KMS-11 (cell line): ENCODE results near the gene BIN1.

ENCODE experiments used
- H2AFZ ChIP-seq: fragments of 200-600 bp; sonication (generic); 2 replicates; pipeline ENCODE4 v1.6.1; 2016; ENCODE audit warnings: antibody characterized with exemption, mixed run types, low read depth
- H3K27ac ChIP-seq: fragments of 200-600 bp; sonication (generic); 2 replicates; pipeline ENCODE4 v1.6.1; 2016; ENCODE audit warnings: mild to moderate bottlenecking, mixed run types
- H3K27me3 ChIP-seq: fragments of 200-600 bp; sonication (generic); 2 replicates; pipeline ENCODE4 v1.6.1; 2017; ENCODE audit warnings: mild to moderate bottlenecking, low read depth, mixed run types, moderate library complexity; ENCODE audit not compliant: insufficient read depth
- H3K36me3 ChIP-seq: fragments of 200-600 bp; sonication (generic); 2 replicates; pipeline ENCODE4 v1.6.1; 2017; ENCODE audit warnings: mild to moderate bottlenecking, mixed run types; ENCODE audit not compliant: insufficient read depth
- H3K4me1 ChIP-seq: fragments of 200-600 bp; sonication (generic); 2 replicates; pipeline ENCODE4 v1.6.1; 2016; ENCODE audit warnings: mild to moderate bottlenecking, low read depth, mixed run types; ENCODE audit not compliant: poor library complexity, severe bottlenecking
- H3K4me2 ChIP-seq: fragments of 200-600 bp; sonication (generic); 2 replicates; pipeline ENCODE4 v1.7.0; 2016; ENCODE audit warnings: mild to moderate bottlenecking, mixed run types
- H3K4me3 ChIP-seq: fragments of 200-600 bp; sonication (generic); IDR thresholded peaks from 2 replicates; pipeline ENCODE4 v1.6.1; 2017; ENCODE audit warnings: low read depth, low read length, mixed read lengths; ENCODE audit not compliant: insufficient read depth
- H3K79me2 ChIP-seq: fragments of 200-600 bp; sonication (generic); 2 replicates; pipeline ENCODE4 v1.6.1; 2016; ENCODE audit warnings: low read depth, mixed run types; ENCODE audit not compliant: insufficient read depth
- H3K9ac ChIP-seq: fragments of 200-600 bp; sonication (generic); 2 replicates; pipeline ENCODE4 v1.6.1; 2016; ENCODE audit warnings: mild to moderate bottlenecking, mixed run types
- H4K20me1 ChIP-seq: fragments of 200-600 bp; sonication (generic); 2 replicates; pipeline ENCODE4 v1.6.1; 2016; ENCODE audit warnings: mild to moderate bottlenecking, mixed run types; ENCODE audit not compliant: insufficient read depth
- CTCF ChIP-seq: fragments of 200-600 bp; sonication (generic); conservative IDR thresholded peaks from 2 replicates; pipeline ENCODE4 v1.6.1; 2017; ENCODE audit warnings: low read depth, mild to moderate bottlenecking, antibody characterized with exemption, low read length, moderate library complexity, mixed read lengths

Gene BIN1

GRCh38 chr2:127069536-127069935 is 37.4 kb downstream of the BIN1 start:
- H3K4me2 ChIP-seq: no peak overlapping the region
- no peaks in the 10 kb centered on the region for H3K79me2 ChIP-seq
- no peaks in the 10 kb centered on the region for H3K4me1 ChIP-seq
- H2AFZ ChIP-seq: no peak overlapping the region
- H3K36me3 ChIP-seq: no peaks in the 10 kb centered on the region
- no peaks in the 10 kb centered on the region for H3K27me3 ChIP-seq
- TF ChIP-seq CTCF: no peak
- no peak overlapping the region for H3K4me3 ChIP-seq
- no peak overlapping the region for H3K27ac ChIP-seq
- no peaks in the 10 kb centered on the region for H4K20me1 ChIP-seq
- no peak overlapping the region for H3K9ac ChIP-seq

DNA sequence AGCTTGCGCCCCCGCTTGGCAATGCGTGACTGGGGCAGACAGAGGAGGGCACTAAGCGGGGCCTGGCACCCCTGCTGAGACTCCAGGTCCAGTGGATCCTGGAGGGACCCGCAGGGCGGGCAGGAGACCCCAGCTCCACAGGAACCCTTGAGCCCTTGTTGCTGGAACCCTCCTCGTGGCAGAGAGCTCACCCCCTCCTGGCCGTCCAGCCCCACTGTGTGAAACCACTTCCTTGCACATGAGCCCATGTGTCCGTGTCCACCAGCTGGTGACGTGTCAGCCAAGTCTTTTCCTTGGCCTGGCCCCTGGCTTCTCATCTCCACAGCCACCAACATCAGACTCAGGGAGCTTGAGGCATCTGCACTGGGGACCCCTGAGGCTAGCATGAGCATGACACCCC is 38.0 kb downstream of the BIN1 start:
- TF ChIP-seq CTCF: no peak
- H3K79me2 ChIP-seq: no peaks in the 10 kb centered on the region
- H3K9ac ChIP-seq: no peak overlapping the region
- H3K4me3 ChIP-seq: no peak overlapping the region
- no peaks in the 10 kb centered on the region for H3K27me3 ChIP-seq
- no peak overlapping the region for H3K4me2 ChIP-seq
- no peaks in the 10 kb centered on the region for H3K4me1 ChIP-seq
- H4K20me1 ChIP-seq: no peaks in the 10 kb centered on the region
- H2AFZ ChIP-seq: no peak overlapping the region
- no peaks in the 10 kb centered on the region for H3K36me3 ChIP-seq
- H3K27ac ChIP-seq: no peak overlapping the region

DNA sequence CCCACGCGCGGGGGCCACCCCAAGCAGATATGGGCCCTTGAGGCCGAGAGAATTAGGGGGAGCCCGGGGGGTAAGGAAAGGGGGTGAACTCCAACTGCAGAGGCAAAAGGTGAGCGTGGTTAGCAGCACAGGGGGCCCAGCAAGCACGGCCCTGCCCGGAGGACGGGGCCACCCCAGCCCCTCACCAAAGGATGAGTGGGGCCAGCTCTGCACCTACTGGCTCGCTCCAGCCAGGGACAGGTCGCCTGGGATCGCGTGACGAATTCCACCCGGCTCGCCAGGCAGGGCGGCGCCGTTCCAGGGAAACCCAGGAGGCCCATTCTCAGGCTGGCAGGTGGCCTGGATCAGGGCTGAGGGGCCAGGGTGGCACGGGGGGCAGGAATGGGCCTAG is 38.6 kb downstream of the BIN1 start:
- H4K20me1 ChIP-seq: no peaks in the 10 kb centered on the region
- no peaks in the 10 kb centered on the region for H3K27me3 ChIP-seq
- H3K79me2 ChIP-seq: no peaks in the 10 kb centered on the region
- H3K4me2 ChIP-seq: no peak overlapping the region
- H3K27ac ChIP-seq: no peak overlapping the region
- no peak; the same call in 1 of the 2 replicates for TF ChIP-seq CTCF
- H2AFZ ChIP-seq: no peak overlapping the region
- no peaks in the 10 kb centered on the region for H3K36me3 ChIP-seq
- H3K4me1 ChIP-seq: no peaks in the 10 kb centered on the region
- H3K9ac ChIP-seq: no peak overlapping the region
- H3K4me3 ChIP-seq: no peak overlapping the region

DNA sequence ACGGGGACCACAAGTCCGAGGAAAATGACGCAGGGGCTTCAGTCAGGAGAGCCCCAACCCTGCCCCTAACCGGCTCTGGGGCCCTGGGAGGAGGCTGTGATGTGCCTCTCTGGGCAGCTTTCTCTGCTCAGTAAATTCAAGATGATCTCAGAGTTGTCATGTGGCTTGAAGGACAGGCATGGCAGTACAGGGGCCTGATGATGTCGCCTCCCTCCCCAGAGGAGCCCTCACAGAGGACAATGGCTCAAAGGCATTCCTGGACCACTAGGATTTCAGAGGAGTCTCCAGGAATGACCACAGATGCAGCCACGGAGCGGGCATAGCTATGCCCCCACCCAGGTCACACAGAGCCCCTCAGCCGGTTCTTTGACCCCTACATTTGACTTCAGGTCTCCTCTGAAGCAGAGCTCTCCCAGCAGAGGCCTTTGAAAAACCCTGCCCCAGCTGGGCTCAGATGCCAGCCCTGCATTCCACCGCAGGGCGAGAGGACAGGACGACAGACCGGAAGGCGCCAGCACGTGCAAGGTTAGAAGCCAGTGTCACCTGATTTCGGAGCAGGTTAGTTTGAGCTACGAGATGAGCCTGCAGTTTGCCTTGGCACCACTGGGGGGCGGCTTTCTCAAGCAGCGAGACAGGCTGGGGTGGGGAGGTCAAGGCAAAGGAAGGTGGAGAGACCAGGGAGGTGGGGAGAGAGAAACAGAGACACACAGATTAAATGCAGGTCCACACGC is 39.2 kb downstream of the BIN1 start:
- Histone ChIP-seq H3K27me3 (no peaks in the 10 kb centered on the region), H3K4me1 (no peaks in the 10 kb centered on the region), H4K20me1 (no peaks in the 10 kb centered on the region), H3K9ac (no peak overlapping the region), H3K79me2 (no peaks in the 10 kb centered on the region), H3K36me3 (no peaks in the 10 kb centered on the region), H3K4me2 (no peak overlapping the region), H3K4me3 (no peak overlapping the region), H3K27ac (no peak overlapping the region), H2AFZ (no peak overlapping the region)
- TF ChIP-seq CTCF: peak; percentile 56
